AG09309 (cell line): Measurements from ENCODE around the gene CDK2.
"Not testable (repeated sequence)": the region's sequence is repeated elsewhere in the genome, so short reads cannot be mapped to it uniquely, and the experiment has no call there.

Experiments
- DNase-seq: peaks from one replicate; pipeline ENCODE4 v3.0.0-alpha.2; 2010; ENCODE audit warnings: low read depth
- H3K4me3 ChIP-seq: 2 replicates; pipeline ENCODE4 v1.5.1; 2011; ENCODE audit warnings: mild to moderate bottlenecking, low read depth, low read length, moderate library complexity; ENCODE audit not compliant: control insufficient read depth
- TF ChIP-seq, protein P1 (sequence below): IDR thresholded peaks from 2 replicates; pipeline ENCODE4 v1.5.1; 2011; ENCODE audit warnings: mild to moderate bottlenecking, low read depth, low read length, inconsistent platforms; ENCODE audit not compliant: insufficient read depth, control insufficient read depth; ENCODE audit errors: missing control alignments

Gene CDK2

DNA sequence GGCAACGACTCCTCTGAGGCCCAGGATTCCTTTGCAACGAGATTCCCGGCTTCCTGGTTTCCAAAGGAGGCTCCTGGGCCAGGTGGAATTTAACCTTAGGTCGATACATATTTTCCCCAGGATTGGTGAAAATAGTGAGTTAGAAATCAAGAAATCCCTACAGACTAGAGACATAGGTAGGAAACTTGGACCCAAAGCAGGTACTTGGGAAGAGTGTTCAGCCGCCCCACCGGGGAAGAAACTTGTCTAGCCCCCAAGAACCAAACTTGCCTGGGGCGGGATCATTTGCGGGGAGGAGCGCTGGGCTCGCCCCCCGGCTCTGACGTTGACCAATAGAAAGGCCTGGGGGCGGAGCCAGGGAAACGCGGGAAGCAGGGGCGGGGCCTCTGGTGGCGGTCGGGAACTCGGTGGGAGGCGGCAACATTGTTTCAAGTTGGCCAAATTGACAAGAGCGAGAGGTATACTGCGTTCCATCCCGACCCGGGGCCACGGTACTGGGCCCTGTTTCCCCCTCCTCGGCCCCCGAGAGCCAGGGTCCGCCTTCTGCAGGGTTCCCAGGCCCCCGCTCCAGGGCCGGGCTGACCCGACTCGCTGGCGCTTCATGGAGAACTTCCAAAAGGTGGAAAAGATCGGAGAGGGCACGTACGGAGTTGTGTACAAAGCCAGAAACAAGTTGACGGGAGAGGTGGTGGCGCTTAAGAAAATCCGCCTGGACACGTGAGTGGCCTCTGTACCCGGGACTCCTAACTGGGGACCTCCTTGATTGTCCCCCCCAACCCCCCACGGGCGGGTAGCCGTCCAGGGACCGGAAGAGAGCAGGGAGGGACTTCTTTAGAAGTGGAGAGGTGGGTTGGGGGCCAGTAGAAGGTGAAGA is at the start of gene CDK2:
Gene CDK2 (plus strand): TSS at position 423 of the 874 bp plus-strand sequence. CDS start 179 bp downstream, at position 602.
- TF ChIP-seq, protein P1, sequence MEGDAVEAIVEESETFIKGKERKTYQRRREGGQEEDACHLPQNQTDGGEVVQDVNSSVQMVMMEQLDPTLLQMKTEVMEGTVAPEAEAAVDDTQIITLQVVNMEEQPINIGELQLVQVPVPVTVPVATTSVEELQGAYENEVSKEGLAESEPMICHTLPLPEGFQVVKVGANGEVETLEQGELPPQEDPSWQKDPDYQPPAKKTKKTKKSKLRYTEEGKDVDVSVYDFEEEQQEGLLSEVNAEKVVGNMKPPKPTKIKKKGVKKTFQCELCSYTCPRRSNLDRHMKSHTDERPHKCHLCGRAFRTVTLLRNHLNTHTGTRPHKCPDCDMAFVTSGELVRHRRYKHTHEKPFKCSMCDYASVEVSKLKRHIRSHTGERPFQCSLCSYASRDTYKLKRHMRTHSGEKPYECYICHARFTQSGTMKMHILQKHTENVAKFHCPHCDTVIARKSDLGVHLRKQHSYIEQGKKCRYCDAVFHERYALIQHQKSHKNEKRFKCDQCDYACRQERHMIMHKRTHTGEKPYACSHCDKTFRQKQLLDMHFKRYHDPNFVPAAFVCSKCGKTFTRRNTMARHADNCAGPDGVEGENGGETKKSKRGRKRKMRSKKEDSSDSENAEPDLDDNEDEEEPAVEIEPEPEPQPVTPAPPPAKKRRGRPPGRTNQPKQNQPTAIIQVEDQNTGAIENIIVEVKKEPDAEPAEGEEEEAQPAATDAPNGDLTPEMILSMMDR = no peak
- peak within 1 kb of the TSS; percentile 81 for H3K4me3 ChIP-seq
- no peak for DNase-seq

DNA sequence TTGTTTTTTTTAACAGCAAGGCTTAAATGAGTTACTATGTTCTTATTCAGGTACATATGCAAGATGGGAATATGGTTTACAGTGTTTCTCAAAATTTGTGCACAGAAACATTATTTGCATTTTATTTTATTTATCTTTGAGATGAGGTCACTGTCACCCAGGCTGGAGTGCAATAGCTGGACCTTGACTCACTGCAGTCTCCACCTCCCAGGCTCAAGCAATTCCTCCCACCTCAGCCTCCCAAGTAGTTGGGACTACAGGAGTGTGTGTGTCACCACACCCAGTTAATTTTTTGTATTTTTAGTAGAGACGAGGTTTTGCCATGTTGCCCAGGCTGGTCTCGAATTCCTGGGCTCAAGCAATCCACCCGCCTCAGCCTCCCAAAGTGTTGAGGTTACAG is 47.6 kb upstream of the CDK2 start:
- not testable (repeated sequence) for DNase-seq, H3K4me3 ChIP-seq

DNA sequence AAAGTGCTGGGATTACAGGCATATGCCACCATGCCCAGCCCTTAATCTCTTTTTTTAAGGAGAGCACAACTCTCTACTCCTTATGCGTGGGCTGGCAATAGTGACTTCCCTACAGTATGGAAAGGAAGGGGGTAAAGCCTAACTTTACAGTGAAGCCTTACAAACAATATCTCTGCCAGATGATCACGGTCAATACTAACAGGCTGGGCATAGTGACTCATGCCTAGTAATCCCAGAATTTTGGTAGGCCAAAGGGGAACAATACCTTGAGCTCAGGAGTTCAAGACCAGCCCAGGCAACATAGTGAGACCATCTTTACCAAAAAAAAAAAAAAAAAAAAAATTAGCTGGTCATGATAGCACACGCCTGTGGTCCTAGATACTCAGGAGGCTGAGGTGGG is 44.5 kb upstream of the CDK2 start:
- DNase-seq = no peak
- TF ChIP-seq, protein P1 = no peak
- H3K4me3 ChIP-seq = no peak overlapping the region

- not testable (repeated sequence) for H3K4me3 ChIP-seq, DNase-seq
Measured at GRCh38 chr12:55923648-55924047, 43.0 kb upstream of the CDK2 start.

GRCh38 chr12:55925371-55925770 is 41.3 kb upstream of the CDK2 start:
- H3K4me3 ChIP-seq = no peak overlapping the region
- no peak for DNase-seq
- TF ChIP-seq, protein P1 = no peak

DNA sequence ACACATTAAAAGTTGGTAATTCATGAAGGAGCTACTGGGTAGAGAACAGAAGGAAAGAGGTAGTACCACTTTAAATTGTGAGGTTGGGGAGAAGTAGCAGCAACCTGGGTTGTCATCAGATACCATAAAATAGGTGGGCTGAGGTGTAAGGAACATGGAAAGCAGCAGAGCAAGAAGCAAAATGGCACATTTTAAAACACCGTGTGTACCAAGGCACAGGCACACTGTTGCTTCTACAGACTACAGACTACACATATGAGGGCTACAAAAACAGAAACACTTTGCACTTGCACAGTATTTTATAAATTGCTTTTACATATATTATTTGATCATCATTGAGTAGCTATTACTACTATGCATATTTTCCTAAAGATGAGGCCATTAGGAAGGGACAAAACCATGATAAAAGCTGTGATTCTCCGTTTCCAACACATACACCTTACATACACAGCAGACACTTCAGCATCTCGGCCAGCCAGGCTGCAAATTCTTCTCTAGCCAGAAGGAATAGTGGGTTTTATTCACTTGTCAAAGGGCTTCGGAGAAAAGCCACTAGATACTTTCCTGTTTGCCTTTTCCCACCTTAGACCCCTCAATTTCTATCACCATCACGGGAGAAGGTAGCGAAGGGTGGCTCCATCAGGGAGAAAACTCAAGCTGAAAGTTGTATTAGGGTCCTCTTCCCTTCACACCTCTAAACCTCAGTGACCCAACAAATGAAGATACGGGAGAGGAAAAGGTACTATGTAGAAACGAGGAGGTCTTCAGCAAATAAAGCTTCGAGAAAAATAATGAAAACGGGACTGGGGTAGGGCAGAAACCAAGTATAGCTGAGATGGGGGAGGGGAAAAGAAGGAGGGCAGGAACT is 40.5 kb upstream of the CDK2 start:
- TF ChIP-seq, protein P1 = no peak
- no peak for DNase-seq
- peak overlapping the region; percentile 87 for H3K4me3 ChIP-seq

GRCh38 chr12:55926738-55927587 is 39.7 kb upstream of the CDK2 start:
- TF ChIP-seq, protein P1 = peak; percentile 80
- peak; percentile 66 for DNase-seq
- H3K4me3 ChIP-seq = peak overlapping the region; percentile 87
